Lower leg skin (tissue), 3 donors: Measurements from ENCODE around the gene MLLT3.

ENCODE experiments used
- CTCF ChIP-seq, 3 donors: fragments of 450-650 bp; IDR thresholded peaks; one replicate each; pipeline ENCODE4 v1.5.1; 2016; ENCODE audit warnings: antibody characterized with exemption in 3 of 3, mild to moderate bottlenecking in 3 of 3, moderate library complexity in 2 of 3
- POLR2A ChIP-seq, 2 donors: fragments of 450-650 bp; IDR thresholded peaks; one replicate each; pipeline ENCODE4 v1.6.1; 2016 to 2017; ENCODE audit warnings: antibody characterized with exemption in 2 of 2, mild to moderate bottlenecking in 1 of 2, moderate library complexity in 1 of 2

DNA sequence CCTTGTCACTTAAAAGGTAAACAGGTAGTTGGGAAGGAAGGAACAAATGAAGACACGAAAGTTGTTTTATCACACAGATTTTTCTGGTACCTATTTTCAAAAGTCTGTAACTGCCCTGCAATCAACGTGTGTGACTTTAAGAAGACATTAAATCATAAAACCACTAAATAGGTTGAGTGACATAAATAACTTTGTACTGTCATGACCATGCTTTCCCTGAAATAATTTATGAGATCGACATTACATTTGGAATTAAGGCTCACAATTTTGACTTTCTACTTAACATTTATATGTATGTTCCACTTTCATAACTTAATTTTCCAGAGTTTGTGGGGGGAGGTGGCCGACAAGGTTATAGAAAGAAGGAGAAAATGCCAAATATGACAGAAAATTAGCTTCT is 181.1 kb downstream of the MLLT3 start:
- no peak for TF ChIP-seq CTCF (IDR thresholded peaks at IDR 0.05)
- no peak for TF ChIP-seq POLR2A (IDR thresholded peaks at IDR 0.05)
